Measurements from ENCODE around the gene ECD. TPM values are rescaled to one million over a fixed set of nuclear protein-coding genes. Genes with fewer than 3 reads are reported as not detected.

The ECD gene
- total and polyA plus RNA-seq, 10 of the 15 experiments (the other 5 are each of a cell fraction or from before 2014, with no cell fraction given): 27.3 to 61.6 (median 44.0) TPM

DNA sequence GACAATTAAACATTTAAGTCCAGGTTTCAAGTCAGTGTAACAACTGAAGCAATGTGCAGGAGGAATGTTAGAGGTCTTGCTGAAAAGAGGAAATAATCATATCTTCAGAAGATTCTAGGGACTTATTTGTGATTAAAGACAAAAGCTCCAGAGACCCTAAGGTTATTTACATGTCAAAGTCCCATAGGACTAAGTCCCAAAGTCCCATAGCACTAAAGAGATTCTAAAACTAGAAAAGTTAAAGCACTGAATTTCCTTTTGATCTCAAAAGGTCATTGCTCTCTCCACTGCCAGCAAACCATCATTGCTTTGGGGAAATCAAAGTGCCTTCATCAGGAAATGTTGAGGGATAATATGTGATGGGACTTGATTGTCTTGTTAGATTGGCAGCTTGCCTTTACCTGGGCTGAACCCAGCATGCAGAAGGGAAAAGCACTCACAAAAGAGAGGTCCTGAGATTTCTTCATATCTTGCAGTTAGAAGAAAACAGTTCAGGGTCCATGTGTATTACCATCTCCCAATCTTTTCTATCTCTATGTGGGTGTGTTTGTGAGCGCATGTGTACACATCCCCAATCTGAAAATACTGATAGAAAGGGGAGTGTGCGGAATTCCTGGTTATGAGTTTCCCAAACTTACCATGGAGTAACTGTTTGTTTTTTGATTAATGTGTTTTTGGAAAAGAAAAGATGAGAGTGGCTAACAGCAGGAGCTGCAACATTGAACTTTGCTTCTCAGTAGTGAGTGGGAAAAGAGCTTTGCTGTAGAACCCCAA lies 35.7 kb downstream of the ECD start (continued):
- TF ChIP-seq, protein P1, sequence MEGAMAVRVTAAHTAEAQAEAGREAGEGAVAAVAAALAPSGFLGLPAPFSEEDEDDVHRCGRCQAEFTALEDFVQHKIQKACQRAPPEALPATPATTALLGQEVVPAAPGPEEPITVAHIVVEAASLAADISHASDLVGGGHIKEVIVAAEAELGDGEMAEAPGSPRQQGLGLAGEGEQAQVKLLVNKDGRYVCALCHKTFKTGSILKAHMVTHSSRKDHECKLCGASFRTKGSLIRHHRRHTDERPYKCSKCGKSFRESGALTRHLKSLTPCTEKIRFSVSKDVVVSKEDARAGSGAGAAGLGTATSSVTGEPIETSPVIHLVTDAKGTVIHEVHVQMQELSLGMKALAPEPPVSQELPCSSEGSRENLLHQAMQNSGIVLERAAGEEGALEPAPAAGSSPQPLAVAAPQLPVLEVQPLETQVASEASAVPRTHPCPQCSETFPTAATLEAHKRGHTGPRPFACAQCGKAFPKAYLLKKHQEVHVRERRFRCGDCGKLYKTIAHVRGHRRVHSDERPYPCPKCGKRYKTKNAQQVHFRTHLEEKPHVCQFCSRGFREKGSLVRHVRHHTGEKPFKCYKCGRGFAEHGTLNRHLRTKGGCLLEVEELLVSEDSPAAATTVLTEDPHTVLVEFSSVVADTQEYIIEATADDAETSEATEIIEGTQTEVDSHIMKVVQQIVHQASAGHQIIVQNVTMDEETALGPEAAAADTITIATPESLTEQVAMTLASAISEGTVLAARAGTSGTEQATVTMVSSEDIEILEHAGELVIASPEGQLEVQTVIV (IDR thresholded peaks at IDR 0.05; ENCODE audit: borderline replicate concordance, partially characterized antibody): no peak
- TF ChIP-seq KDM1A (IDR thresholded peaks at IDR 0.05; ENCODE audit: borderline replicate concordance): no peak
- no peak for TF ChIP-seq RB1 (IDR thresholded peaks at IDR 0.05; ENCODE audit: borderline replicate concordance)
- no peak for TF ChIP-seq SP1 (IDR thresholded peaks at IDR 0.05; ENCODE audit: low read depth, low read length)
- TF ChIP-seq, protein P2, sequence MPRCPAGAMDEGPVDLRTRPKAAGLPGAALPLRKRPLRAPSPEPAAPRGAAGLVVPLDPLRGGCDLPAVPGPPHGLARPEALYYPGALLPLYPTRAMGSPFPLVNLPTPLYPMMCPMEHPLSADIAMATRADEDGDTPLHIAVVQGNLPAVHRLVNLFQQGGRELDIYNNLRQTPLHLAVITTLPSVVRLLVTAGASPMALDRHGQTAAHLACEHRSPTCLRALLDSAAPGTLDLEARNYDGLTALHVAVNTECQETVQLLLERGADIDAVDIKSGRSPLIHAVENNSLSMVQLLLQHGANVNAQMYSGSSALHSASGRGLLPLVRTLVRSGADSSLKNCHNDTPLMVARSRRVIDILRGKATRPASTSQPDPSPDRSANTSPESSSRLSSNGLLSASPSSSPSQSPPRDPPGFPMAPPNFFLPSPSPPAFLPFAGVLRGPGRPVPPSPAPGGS (IDR thresholded peaks at IDR 0.05; ENCODE audit: borderline replicate concordance, insufficient read depth, low read depth, low read length, poor library complexity, severe bottlenecking): no peak

DNA sequence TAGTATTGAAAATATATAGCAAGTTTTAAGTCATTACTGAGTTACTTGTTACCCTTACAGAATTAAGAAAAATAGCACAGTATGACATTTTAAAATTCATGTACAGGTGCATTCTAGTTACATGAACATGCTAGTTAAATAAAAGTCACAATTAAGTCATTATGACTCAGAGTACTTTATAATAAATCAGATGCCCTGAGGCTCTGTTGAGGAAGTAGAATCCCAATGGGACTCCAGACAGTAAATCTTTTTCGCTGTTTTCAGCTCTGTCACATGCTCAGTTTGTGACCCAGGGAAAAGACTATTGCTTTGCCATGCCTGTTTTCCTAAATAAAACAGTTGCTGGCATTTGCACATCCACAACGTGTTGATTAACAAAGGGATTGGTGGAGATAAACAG lies 36.5 kb downstream of the ECD start:
- no peak overlapping the region for H2AFZ ChIP-seq (ENCODE audit: control insufficient read depth, low read depth, low read length)
- no peak overlapping the region for H3K27ac ChIP-seq (ENCODE audit: control insufficient read depth, insufficient read depth)
- H3K27me3 ChIP-seq (replicated peaks in 1 of 2; ENCODE audit: control insufficient read depth in 2 of 2, insufficient read depth in 2 of 2, low read length in 1 of 2): no peaks in the 10 kb centered on the region
- intact Hi-C loops (cut with micrococcal nuclease; ENCODE audit: unreplicated experiment): no loop called here
- SMC1A ChIA-PET (ENCODE audit: uncharacterized antibody, unreplicated experiment): interaction anchor here (1.1 to 1.3 kb wide), 4 partner anchors 9 to 81 kb away, joined by 3 to 4 read pairs (median 4); partner anchors contain the start of gene P4HA1
- 29% methylated on average over 2 of the region's 2 CpGs for WGBS (ENCODE audit: insufficient coverage, insufficient replicate concordance, low lambda C conversion rate, missing lambda C conversion rate)
- CTCF ChIA-PET: interaction anchor here (1.0 to 2.3 kb wide), 2 partner anchors 28 to 70 kb away, joined by 3 to 10 read pairs; no protein-coding TSS in a partner anchor
- DNase-seq (ENCODE audit: low read depth, low spot score) (no peak), ATAC-seq (no peak), FAIRE-seq (no peak)
- no peaks in the 10 kb centered on the region for H4K20me1 ChIP-seq (ENCODE audit: control insufficient read depth, insufficient read depth)
- RAD21 ChIA-PET (ENCODE audit: unreplicated experiment): no interaction called here
- no TSS peak for BruUV-seq (replicated peaks)
- no peak overlapping the region for H3K9ac ChIP-seq (ENCODE audit: control insufficient read depth, insufficient read depth, low read length)
- no peak overlapping the region for H3K4me3 ChIP-seq
- no peak overlapping the region for H3K4me2 ChIP-seq (ENCODE audit: control insufficient read depth, insufficient read depth)
- H3K9me3 ChIP-seq (replicated peaks; ENCODE audit: control insufficient read depth, insufficient read depth, low read length): no peaks in the 10 kb centered on the region
- H3K36me3 ChIP-seq (ENCODE audit: control insufficient read depth in 2 of 2, insufficient read depth in 2 of 2, low read length in 1 of 2): peaks cover 3 to 23% of the 10 kb centered on the region in 2 experiments; a peak in 3 of 4 replicates
- no peaks in the 10 kb centered on the region for H3K79me2 ChIP-seq (ENCODE audit: control insufficient read depth, insufficient read depth, low read length)
- H3K4me1 ChIP-seq (ENCODE audit: control insufficient read depth, insufficient read depth, low read length): no peaks in the 10 kb centered on the region
- POLR2A ChIA-PET: no interaction called here
- in situ Hi-C loops (cut with MboI): no loop called here
- no peak for TF ChIP-seq POLR2AphosphoS5 (IDR thresholded peaks at IDR 0.05; ENCODE audit: low read length)
- no peak for TF ChIP-seq ZZZ3 (IDR thresholded peaks at IDR 0.05; ENCODE audit: control insufficient read depth, insufficient read length, low read depth)
- no peak for TF ChIP-seq ZNF217 (IDR thresholded peaks at IDR 0.05)
- no peak for TF ChIP-seq LARP7 (IDR thresholded peaks at IDR 0.05)
- TF ChIP-seq, protein P3, sequence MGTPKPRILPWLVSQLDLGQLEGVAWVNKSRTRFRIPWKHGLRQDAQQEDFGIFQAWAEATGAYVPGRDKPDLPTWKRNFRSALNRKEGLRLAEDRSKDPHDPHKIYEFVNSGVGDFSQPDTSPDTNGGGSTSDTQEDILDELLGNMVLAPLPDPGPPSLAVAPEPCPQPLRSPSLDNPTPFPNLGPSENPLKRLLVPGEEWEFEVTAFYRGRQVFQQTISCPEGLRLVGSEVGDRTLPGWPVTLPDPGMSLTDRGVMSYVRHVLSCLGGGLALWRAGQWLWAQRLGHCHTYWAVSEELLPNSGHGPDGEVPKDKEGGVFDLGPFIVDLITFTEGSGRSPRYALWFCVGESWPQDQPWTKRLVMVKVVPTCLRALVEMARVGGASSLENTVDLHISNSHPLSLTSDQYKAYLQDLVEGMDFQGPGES (IDR thresholded peaks at IDR 0.05): no peak
- no peak for TF ChIP-seq KDM1A (IDR thresholded peaks at IDR 0.05; ENCODE audit: borderline replicate concordance)
- TF ChIP-seq, protein P4, sequence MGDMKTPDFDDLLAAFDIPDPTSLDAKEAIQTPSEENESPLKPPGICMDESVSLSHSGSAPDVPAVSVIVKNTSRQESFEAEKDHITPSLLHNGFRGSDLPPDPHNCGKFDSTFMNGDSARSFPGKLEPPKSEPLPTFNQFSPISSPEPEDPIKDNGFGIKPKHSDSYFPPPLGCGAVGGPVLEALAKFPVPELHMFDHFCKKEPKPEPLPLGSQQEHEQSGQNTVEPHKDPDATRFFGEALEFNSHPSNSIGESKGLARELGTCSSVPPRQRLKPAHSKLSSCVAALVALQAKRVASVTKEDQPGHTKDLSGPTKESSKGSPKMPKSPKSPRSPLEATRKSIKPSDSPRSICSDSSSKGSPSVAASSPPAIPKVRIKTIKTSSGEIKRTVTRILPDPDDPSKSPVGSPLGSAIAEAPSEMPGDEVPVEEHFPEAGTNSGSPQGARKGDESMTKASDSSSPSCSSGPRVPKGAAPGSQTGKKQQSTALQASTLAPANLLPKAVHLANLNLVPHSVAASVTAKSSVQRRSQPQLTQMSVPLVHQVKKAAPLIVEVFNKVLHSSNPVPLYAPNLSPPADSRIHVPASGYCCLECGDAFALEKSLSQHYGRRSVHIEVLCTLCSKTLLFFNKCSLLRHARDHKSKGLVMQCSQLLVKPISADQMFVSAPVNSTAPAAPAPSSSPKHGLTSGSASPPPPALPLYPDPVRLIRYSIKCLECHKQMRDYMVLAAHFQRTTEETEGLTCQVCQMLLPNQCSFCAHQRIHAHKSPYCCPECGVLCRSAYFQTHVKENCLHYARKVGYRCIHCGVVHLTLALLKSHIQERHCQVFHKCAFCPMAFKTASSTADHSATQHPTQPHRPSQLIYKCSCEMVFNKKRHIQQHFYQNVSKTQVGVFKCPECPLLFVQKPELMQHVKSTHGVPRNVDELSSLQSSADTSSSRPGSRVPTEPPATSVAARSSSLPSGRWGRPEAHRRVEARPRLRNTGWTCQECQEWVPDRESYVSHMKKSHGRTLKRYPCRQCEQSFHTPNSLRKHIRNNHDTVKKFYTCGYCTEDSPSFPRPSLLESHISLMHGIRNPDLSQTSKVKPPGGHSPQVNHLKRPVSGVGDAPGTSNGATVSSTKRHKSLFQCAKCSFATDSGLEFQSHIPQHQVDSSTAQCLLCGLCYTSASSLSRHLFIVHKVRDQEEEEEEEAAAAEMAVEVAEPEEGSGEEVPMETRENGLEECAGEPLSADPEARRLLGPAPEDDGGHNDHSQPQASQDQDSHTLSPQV (IDR thresholded peaks at IDR 0.05): no peak
- no peak for TF ChIP-seq NFIC (IDR thresholded peaks at IDR 0.05; ENCODE audit: low read depth, low read length)
- no peak for TF ChIP-seq NBN (IDR thresholded peaks at IDR 0.05)
